Adipocyte (in vitro differentiated cells): ENCODE results near the gene MYT1.
"Not testable (repeated sequence)": the region's sequence is repeated elsewhere in the genome, so short reads cannot be mapped to it uniquely, and the experiment has no call there.

Source experiments
- DNase-seq: peaks from one replicate; pipeline ENCODE4 v3.0.0-alpha.2; 2015; ENCODE audit warnings: low read depth
- H3K27me3 ChIP-seq: replicated peaks from 2 replicates; pipeline ENCODE4 v1.7.0; 2013; ENCODE audit warnings: mild to moderate bottlenecking, low read length, moderate library complexity; ENCODE audit not compliant: control insufficient read depth, insufficient read depth
- H3K36me3 ChIP-seq: 2 replicates; pipeline ENCODE4 v1.7.0; 2013; ENCODE audit warnings: low read length, mild to moderate bottlenecking, moderate library complexity; ENCODE audit not compliant: control insufficient read depth, insufficient read depth, severe bottlenecking
- H3K4me1 ChIP-seq: 2 replicates; pipeline ENCODE4 v1.7.0; 2013; ENCODE audit warnings: mild to moderate bottlenecking, low read length, moderate library complexity; ENCODE audit not compliant: control insufficient read depth, insufficient read depth
- H3K4me3 ChIP-seq: 2 replicates; pipeline ENCODE4 v1.7.0; 2013; ENCODE audit warnings: mild to moderate bottlenecking, low read length, moderate library complexity
- H3K9ac ChIP-seq: 2 replicates; pipeline ENCODE4 v1.7.0; 2013; ENCODE audit warnings: mild to moderate bottlenecking, low read length, moderate library complexity
- H3K9me3 ChIP-seq: 2 replicates; pipeline ENCODE4 v1.7.0; 2013; ENCODE audit warnings: mild to moderate bottlenecking, low read length, moderate library complexity; ENCODE audit not compliant: control insufficient read depth

The MYT1 gene

DNA sequence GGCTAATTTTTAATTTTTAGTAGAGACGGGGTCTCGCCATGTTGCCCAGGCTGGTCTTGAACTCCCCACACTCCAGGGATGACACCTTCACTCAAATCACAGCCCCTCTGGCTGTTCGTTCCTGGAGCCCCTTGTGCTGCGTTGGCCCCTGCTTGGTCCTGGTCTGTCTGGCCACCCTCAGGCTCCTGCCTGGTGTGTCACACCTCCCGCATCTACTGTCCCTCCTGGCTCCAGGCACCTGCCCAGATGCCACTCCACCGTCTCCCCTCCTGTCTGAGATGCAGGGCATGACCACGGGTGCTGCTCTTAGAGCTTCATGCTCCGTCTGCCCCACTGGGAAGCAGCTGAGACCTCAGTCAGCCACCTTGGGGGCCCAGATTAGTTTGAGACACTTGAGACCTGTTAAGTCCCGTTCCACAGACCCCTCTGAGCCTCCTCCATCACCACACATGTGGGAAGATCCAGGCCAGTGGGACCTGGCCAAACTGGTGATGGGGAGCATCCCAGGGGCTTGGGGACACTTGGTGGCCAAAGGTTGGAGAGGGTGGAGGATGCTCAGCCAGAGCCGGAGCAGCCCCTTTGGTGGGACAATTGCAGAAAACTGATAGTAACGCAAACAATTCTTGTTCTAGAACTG is 35.0 kb upstream of the MYT1 start:
- H3K4me1 ChIP-seq = no peaks in the 10 kb centered on the region
- H3K4me3 ChIP-seq = no peak overlapping the region
- no peak for DNase-seq
- no peaks in the 10 kb centered on the region for H3K36me3 ChIP-seq
- H3K9ac ChIP-seq = no peak overlapping the region
- peaks cover 40% of the 10 kb centered on the region for H3K27me3 ChIP-seq
- H3K9me3 ChIP-seq = peaks cover 4% of the 10 kb centered on the region

DNA sequence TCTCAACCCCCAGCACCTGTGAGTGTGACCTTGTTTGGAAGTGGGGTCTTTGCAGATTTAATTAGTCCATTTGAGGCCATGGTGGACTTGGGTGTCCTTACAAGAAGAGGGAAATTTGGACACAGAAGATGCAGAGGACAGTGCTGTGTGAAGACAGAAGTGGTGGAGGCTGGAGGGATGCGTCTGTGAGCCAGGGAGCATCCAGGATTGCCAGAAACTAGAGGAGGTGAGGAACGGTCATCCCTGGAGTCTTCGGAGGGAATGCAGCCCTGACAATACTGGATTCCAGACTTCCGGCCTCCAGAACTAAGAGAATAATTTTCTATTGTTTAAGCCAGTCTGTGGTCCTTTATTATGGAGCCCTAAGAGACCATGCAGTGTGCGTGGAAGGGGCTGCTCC is 34.0 kb upstream of the MYT1 start:
- Histone ChIP-seq H3K4me3 (no peak overlapping the region), H3K9ac (no peak overlapping the region), H3K9me3 (peaks cover 4% of the 10 kb centered on the region), H3K27me3 (peaks cover 32% of the 10 kb centered on the region), H3K36me3 (no peaks in the 10 kb centered on the region), H3K4me1 (no peaks in the 10 kb centered on the region)
- DNase-seq = no peak

DNA sequence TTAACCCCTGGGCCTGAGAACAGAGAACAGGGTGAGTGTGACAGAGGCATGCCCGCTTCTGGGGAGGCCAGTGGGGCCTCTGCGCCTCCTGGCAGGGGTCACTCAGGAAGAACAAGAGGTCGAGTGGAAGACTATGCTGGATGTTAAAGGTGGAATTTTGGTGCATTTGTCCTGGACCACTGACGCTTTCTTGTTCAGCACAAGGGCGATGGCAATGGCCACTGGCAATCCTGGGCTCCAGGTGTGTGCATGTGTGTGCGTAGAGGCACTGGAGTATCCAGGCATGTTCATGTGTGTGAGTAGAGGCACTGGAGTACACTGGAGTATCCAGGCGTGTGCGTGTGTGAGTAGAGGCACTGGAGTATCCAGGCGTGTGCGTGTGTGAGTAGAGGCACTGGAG is 33.4 kb upstream of the MYT1 start:
- DNase-seq = no peak
- Histone ChIP-seq H3K9ac (no peak overlapping the region), H3K27me3 (peaks cover 32% of the 10 kb centered on the region), H3K9me3 (peaks cover 4% of the 10 kb centered on the region), H3K4me3 (no peak overlapping the region), H3K4me1 (no peaks in the 10 kb centered on the region), H3K36me3 (no peaks in the 10 kb centered on the region)

DNA sequence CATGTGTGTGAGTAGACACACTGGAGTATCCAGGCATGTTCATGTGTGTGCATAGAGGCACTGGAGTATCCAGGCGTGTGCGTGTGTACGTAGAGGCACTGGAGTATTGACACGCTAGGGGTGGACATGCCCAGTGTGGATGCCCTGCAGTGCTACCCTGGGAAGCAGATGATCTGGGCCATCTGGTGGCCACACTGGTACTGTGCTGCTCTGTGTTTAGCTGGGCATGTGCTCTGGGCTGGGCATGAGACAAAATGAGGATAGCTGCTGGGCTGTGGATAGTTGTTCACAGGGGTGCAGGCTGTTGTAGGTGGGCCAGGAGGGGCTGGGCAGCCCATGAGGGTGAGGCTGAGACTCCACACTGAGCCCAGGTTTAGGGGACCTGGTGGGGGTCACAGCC is 32.8 kb upstream of the MYT1 start:
- peak; percentile 14 for DNase-seq
- H3K4me3 ChIP-seq = no peak overlapping the region
- H3K4me1 ChIP-seq = no peaks in the 10 kb centered on the region
- H3K9ac ChIP-seq = no peak overlapping the region
- H3K9me3 ChIP-seq = peaks cover 4% of the 10 kb centered on the region
- H3K36me3 ChIP-seq = no peaks in the 10 kb centered on the region
- H3K27me3 ChIP-seq = peaks cover 32% of the 10 kb centered on the region

DNA sequence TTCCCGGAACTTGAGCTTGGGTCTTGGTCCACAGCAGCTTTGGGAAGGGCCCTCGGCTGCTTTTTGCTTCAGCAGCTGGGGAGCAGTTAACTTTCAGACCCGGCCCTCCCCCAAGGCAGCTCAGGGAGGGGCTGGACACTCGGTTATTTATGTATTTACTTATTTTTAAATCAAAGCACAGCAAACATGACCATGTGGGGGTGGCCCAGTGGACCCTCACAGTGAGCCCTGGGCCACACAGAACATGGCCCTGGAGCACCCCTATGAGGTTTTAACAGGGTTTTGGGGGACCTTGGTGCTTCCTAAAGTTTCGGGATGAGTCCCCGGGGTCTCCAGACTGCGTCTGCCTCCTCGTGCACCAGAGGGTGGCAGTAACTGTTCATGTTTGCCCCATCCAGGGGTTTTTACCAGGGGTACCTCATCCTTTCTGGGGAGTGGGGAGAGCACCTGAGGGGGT is 30.3 kb upstream of the MYT1 start:
- no peak for DNase-seq
- Histone ChIP-seq H3K9ac (no peak overlapping the region), H3K36me3 (no peaks in the 10 kb centered on the region), H3K4me1 (no peaks in the 10 kb centered on the region), H3K27me3 (peaks cover 18% of the 10 kb centered on the region), H3K4me3 (no peak overlapping the region), H3K9me3 (no peaks in the 10 kb centered on the region)

DNA sequence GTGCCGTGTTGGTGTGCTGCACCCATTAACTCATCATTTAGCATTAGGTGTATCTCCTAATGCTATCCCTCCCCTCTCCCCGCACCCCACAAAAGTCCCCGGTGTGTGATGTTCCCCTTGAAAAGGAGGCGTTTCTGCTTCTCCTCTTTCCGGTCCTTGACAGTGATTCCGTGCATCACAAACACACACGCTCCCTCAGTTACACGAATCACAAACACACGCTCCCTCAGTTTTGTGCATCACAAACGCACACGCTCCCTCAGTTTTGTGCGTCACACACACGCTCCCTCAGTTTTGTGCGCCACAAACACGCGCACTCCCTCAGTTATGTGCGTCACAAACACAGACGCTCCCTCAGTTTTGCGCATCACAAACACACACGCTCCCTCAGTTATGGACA is 29.5 kb upstream of the MYT1 start:
- not testable (repeated sequence) for H3K4me3 ChIP-seq, H3K4me1 ChIP-seq, H3K9me3 ChIP-seq, H3K36me3 ChIP-seq, DNase-seq, H3K9ac ChIP-seq
- peaks cover 14% of the 10 kb centered on the region for H3K27me3 ChIP-seq

DNA sequence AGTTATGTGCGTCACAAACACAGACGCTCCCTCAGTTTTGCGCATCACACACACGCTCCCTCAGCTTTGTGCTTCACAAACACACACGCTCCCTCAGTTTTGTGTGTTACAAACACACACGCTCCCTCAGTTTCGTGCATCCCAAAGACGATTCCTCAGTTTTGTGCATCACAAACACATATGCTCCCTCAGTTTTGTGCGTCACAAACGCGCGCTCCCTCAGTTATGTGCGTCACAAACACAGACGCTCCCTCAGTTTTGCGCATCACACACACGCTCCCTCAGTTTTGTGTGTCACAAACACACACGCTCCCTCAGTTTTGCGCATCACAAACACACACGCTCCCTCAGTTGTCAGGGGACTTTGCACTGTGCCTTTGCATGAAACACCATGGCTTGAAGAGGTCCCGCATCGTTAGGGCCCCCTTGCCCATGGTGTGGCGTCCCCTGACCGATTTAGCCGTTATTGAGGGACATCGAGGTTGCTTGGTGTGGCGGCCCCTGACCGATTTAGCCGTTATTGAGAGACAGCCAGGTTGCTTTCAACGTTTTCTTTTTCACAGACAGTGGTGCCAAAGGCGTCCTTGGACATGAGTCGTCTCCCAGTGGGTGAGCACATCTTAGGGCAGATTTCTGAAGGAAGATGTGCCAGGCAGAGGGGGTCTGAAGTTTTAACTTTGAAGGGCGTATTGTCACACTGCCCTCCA is 28.1 kb upstream of the MYT1 start:
- peaks cover 13% of the 10 kb centered on the region for H3K27me3 ChIP-seq
- no peak for DNase-seq
- no peaks in the 10 kb centered on the region for H3K36me3 ChIP-seq

DNA sequence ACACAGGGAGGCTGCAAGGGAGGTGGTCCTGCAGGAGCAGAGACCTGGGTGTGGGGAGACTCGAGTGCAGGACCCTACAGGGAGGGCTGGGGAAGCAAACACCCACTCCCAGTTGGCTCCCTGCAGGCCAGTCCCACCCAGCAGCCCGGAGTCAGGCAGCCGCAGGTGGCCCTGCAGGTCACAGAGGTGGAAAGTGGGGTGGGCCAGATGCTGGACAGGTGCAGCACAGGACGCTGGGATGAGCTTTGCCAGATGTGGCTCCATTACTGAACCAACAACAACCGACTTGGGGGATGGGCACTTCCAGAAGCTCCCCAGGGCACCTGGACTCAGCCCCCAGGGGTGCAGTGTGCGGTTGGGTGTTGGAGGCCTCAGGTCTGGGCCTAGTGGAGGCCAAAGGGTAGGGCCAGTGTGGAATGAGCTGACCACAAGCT is 26.6 kb upstream of the MYT1 start:
- Histone ChIP-seq H3K9ac (no peak overlapping the region), H3K36me3 (no peaks in the 10 kb centered on the region), H3K9me3 (no peaks in the 10 kb centered on the region), H3K27me3 (peaks cover 22% of the 10 kb centered on the region), H3K4me1 (no peaks in the 10 kb centered on the region), H3K4me3 (no peak overlapping the region)
- DNase-seq = no peak

More for the DNA sequence above, 28.1 kb upstream of the MYT1 start:
- no peak overlapping the region for H3K4me3 ChIP-seq
- H3K9ac ChIP-seq = no peak overlapping the region
- H3K9me3 ChIP-seq = no peaks in the 10 kb centered on the region
- H3K4me1 ChIP-seq = no peaks in the 10 kb centered on the region

DNA sequence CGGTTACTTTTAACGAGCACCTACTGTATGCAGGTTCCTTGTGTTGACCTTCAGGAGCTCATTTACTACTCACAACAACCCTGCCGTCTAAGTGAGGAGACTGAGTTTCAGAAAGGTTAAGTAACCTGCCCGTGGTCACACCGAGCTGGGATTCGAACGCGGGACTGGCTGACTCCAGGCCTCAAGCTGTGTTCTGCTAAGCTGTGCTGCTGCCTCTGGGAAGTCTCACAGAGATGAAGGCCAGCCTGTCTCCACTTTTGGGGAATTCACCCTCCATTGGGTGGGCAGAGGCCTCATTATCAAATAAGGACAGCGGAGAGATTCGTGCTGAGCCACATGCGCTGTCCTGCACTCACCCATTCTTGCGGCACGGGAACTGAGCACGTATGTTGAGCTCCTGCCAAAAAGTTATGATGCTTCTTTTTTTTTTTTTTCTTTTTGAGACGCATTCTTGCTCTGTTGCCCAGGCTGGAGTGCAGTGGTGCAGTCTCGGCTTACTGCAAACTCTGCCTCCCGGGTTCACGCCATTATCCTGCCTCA is 25.9 kb upstream of the MYT1 start:
- H3K9ac ChIP-seq = no peak overlapping the region
- no peaks in the 10 kb centered on the region for H3K4me1 ChIP-seq

DNA sequence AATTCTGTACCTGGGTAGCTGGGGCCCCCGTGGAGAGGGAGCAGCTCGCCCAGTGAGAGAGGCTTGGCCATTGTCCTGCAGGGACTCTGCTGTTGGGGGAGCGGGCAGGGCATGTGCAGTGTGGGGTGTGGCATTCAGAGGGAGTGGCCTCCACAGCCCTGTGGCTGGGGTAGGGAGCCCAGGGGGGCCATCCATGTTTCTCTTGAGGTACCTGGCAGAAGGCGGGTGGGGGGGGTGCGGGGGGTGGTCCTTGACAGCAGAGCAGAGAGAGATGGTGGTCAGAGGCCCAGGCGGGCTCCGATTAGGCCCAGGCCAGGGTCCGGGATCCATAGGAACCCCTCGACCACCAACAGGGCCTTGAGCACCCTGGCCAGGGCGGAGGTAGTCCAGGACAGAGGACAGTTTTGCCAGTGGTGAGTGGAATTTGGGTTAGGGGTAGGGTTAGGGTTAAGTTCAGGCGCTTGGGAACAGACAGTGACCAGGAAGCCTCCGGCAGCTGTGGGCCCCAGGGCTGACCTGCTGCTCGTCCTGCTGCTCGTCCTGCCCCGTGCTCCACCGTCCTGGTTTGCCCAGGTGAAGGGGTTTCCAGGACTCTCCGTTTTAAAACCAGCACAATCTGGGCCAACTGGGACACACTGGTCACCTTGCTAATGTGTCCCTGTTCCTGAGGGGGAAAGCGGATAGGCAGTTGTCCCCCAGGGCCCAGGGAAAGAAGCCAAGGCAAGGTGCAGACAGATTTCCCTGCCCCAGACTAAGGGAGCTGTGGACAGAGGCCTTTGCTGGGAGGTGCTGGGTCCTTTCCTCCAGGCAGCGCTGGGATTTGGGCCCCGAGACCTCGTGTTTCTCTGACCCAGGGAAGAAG is 24.8 kb upstream of the MYT1 start:
- Histone ChIP-seq H3K9me3 (no peaks in the 10 kb centered on the region), H3K4me1 (no peaks in the 10 kb centered on the region), H3K9ac (no peak overlapping the region), H3K27me3 (peaks cover 28% of the 10 kb centered on the region), H3K4me3 (no peak overlapping the region), H3K36me3 (no peaks in the 10 kb centered on the region)
- no peak for DNase-seq

More for the DNA sequence above, 25.9 kb upstream of the MYT1 start:
- H3K36me3 ChIP-seq = no peaks in the 10 kb centered on the region
- H3K9me3 ChIP-seq = no peaks in the 10 kb centered on the region
- H3K27me3 ChIP-seq = peaks cover 28% of the 10 kb centered on the region
- H3K4me3 ChIP-seq = no peak overlapping the region
- DNase-seq = no peak
